Osteoblast (primary cell): ENCODE results near the gene GIMAP2. TPM values are rescaled to one million over a fixed set of nuclear protein-coding genes. Genes with fewer than 3 reads are reported as not detected.

Experiments
- DNase-seq: peaks from one replicate; pipeline ENCODE4 v3.0.0; 2011; ENCODE audit warnings: low spot score, mixed read lengths; ENCODE audit not compliant: insufficient read length; ENCODE audit errors: missing footprints
- H2AFZ ChIP-seq: 2 replicates; pipeline ENCODE4 v1.6.0; 2011; ENCODE audit warnings: mild to moderate bottlenecking, low read length
- H3K27ac ChIP-seq: 2 replicates; pipeline ENCODE4 v1.5.1; 2011; ENCODE audit warnings: mild to moderate bottlenecking, low read depth, low read length, moderate library complexity
- H3K27me3 ChIP-seq: 2 replicates; pipeline ENCODE4 v1.6.0; 2012; ENCODE audit warnings: mild to moderate bottlenecking, control low read depth, inconsistent platforms, low read length, moderate library complexity; ENCODE audit not compliant: insufficient read depth
- H3K36me3 ChIP-seq: 2 replicates; pipeline ENCODE4 v1.5.1; 2011; ENCODE audit warnings: mild to moderate bottlenecking, low read length, control low read depth, moderate library complexity; ENCODE audit not compliant: insufficient read depth
- H3K4me1 ChIP-seq: 2 replicates; pipeline ENCODE4 v1.5.1; 2011; ENCODE audit warnings: mild to moderate bottlenecking, low read length, control low read depth, moderate library complexity; ENCODE audit not compliant: insufficient read depth
- H3K4me2 ChIP-seq: 2 replicates; pipeline ENCODE4 v1.6.0; 2011; ENCODE audit warnings: mild to moderate bottlenecking, low read length; ENCODE audit not compliant: insufficient read depth
- H3K4me3 ChIP-seq: fragments of 200-600 bp; sonication (generic); 3 replicates; pipeline ENCODE4 v1.5.1; 2012; ENCODE audit warnings: mild to moderate bottlenecking, low read length, inconsistent platforms; ENCODE audit not compliant: insufficient read depth
- H3K79me2 ChIP-seq: 2 replicates; pipeline ENCODE4 v1.6.0; 2012; ENCODE audit warnings: mild to moderate bottlenecking, low read length, control low read depth, inconsistent platforms; ENCODE audit not compliant: insufficient read depth
- H3K9me3 ChIP-seq: 2 replicates; pipeline ENCODE4 v1.5.1; 2011; ENCODE audit warnings: low read depth, low read length, control low read depth
- H4K20me1 ChIP-seq: 2 replicates; pipeline ENCODE4 v1.6.0; 2012; ENCODE audit warnings: mild to moderate bottlenecking, low read length, control low read depth; ENCODE audit not compliant: insufficient read depth
- total RNA-seq: library from RNA; depleted of rRNA; stranded (reverse); fragments of >200 nt; gene quantifications from 2 replicates; pipeline ENCODE4 v1.2.3, GENCODE V29; 2012
- TF ChIP-seq, protein P1 (sequence below): IDR thresholded peaks from 2 replicates; pipeline ENCODE4 v1.5.1; 2011; ENCODE audit warnings: mild to moderate bottlenecking, low read depth, low read length, moderate library complexity; ENCODE audit errors: extremely low read depth

Gene GIMAP2
- total RNA-seq, 1 donor, result 9.4 TPM

GRCh38 chr7:150740053-150740452, 54.5 kb downstream of the GIMAP2 start:
- Histone ChIP-seq H3K36me3 (no peaks in the 10 kb centered on the region), H4K20me1 (no peaks in the 10 kb centered on the region), H3K79me2 (no peaks in the 10 kb centered on the region), H3K4me1 (no peaks in the 10 kb centered on the region), H3K9me3 (no peaks in the 10 kb centered on the region), H3K4me2 (no peak overlapping the region), H3K4me3 (no peak overlapping the region), H2AFZ (no peak overlapping the region), H3K27ac (no peak overlapping the region), H3K27me3 (no peaks in the 10 kb centered on the region)
- no peak for DNase-seq
- TF ChIP-seq, protein P1, sequence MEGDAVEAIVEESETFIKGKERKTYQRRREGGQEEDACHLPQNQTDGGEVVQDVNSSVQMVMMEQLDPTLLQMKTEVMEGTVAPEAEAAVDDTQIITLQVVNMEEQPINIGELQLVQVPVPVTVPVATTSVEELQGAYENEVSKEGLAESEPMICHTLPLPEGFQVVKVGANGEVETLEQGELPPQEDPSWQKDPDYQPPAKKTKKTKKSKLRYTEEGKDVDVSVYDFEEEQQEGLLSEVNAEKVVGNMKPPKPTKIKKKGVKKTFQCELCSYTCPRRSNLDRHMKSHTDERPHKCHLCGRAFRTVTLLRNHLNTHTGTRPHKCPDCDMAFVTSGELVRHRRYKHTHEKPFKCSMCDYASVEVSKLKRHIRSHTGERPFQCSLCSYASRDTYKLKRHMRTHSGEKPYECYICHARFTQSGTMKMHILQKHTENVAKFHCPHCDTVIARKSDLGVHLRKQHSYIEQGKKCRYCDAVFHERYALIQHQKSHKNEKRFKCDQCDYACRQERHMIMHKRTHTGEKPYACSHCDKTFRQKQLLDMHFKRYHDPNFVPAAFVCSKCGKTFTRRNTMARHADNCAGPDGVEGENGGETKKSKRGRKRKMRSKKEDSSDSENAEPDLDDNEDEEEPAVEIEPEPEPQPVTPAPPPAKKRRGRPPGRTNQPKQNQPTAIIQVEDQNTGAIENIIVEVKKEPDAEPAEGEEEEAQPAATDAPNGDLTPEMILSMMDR, result no peak

DNA sequence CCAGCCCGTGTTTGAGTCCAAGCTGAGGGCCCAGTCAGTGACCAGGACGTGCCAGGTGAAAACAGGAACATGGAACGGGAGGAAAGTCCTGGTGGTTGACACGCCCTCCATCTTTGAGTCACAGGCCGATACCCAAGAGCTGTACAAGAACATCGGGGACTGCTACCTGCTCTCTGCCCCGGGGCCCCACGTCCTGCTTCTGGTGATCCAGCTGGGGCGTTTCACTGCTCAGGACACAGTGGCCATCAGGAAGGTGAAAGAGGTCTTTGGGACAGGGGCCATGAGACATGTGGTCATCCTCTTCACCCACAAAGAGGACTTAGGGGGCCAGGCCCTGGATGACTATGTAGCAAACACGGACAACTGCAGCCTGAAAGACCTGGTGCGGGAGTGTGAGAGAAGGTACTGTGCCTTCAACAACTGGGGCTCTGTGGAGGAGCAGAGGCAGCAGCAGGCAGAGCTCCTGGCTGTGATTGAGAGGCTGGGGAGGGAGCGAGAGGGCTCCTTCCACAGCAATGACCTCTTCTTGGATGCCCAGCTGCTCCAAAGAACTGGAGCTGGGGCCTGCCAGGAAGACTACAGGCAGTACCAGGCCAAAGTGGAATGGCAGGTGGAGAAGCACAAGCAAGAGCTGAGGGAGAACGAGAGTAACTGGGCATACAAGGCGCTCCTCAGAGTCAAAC, 56.9 kb downstream of the GIMAP2 start:
- H3K4me3 ChIP-seq, result no peak overlapping the region
- TF ChIP-seq, protein P1, result no peak
- H3K36me3 ChIP-seq, result no peaks in the 10 kb centered on the region
- H3K4me2 ChIP-seq, result no peak overlapping the region
- no peak for DNase-seq
- H3K4me1 ChIP-seq, result no peaks in the 10 kb centered on the region
- H3K9me3 ChIP-seq, result no peaks in the 10 kb centered on the region
- H3K79me2 ChIP-seq, result no peaks in the 10 kb centered on the region
- H3K27me3 ChIP-seq, result no peaks in the 10 kb centered on the region
- no peak overlapping the region for H3K27ac ChIP-seq
- no peaks in the 10 kb centered on the region for H4K20me1 ChIP-seq
- no peak overlapping the region for H2AFZ ChIP-seq

Other genes with a start within 250 kb of the GIMAP2 start
- not detected in 2 replicates for gene GIMAP8, start 235.1 kb upstream of the GIMAP2 start, total RNA-seq
- under 0.01 TPM in 1 of 2 replicates, not detected in the other for gene GIMAP7, start 170.8 kb upstream of the GIMAP2 start, total RNA-seq
- gene GIMAP4, start 118.3 kb upstream of the GIMAP2 start, total RNA-seq, result not detected in 2 replicates
- gene GIMAP6, start 53.3 kb upstream of the GIMAP2 start, total RNA-seq, result 0.36 TPM in 1 of 2 replicates, not detected in the other
- not detected in 2 replicates for gene GIMAP1, start 30.9 kb downstream of the GIMAP2 start, total RNA-seq
- not detected in 2 replicates for gene GIMAP5, start 51.7 kb downstream of the GIMAP2 start, total RNA-seq
- gene TMEM176B, start 114.7 kb downstream of the GIMAP2 start, total RNA-seq, result 0.72 TPM in 1 of 2 replicates, not detected in the other
- not detected in 2 replicates for gene TMEM176A, start 115.1 kb downstream of the GIMAP2 start, total RNA-seq
- gene AOC1, start 166.8 kb downstream of the GIMAP2 start, total RNA-seq, result not detected in 2 replicates